HG02623 (cell line): ENCODE measurements around the gene ANKFN1.

Experiments
- ATAC-seq: cut with Tn5 transposase; IDR thresholded peaks from one replicate; pipeline ENCODE4 v1.9.1; 2021; ENCODE audit warnings: moderate library complexity; ENCODE audit not compliant: unreplicated experiment

ANKFN1 gene

DNA sequence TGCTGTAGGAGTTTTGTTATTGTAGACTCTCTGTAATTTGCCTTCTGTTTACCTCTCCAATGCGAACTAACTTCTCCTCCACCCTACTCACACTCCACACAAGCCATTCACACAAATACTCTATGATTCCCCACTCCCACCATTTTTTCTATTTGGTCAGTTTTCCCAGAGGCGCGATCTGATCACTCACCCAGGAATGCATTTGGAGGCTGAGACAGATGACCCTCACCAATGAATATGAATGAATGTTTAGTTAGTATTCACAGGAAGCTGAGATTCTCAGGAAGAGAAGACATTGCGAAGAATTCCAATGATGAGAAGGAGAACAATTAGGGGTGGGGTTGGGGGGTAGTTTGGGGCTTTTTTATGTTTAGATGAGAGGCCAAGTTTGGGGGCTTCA is 10.5 kb upstream of the ANKFN1 start:
- no peak for ATAC-seq

DNA sequence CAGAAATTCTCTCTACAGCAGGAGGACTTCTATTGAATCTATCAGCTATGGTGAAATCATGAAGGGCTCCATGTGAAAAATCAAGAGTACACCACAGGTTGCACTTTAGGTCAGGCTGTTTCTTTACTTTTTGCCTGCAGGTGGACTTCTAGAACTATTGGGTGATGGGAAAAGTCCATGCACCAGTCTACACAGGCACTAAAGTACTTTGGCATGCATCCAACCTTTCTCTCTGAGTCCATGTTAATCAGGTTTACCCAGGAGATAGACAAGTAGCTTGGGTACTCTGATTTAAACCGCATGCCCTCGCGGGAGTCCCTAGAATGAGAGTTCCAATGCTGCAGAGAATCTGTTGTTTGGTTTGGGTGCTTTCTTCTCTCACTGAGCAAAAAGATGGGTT is 9.1 kb upstream of the ANKFN1 start:
- ATAC-seq, result no peak

- ATAC-seq, result no peak
These were observed 6.7 kb upstream of the ANKFN1 start for GRCh38 chr17:56146534-56146933.

DNA sequence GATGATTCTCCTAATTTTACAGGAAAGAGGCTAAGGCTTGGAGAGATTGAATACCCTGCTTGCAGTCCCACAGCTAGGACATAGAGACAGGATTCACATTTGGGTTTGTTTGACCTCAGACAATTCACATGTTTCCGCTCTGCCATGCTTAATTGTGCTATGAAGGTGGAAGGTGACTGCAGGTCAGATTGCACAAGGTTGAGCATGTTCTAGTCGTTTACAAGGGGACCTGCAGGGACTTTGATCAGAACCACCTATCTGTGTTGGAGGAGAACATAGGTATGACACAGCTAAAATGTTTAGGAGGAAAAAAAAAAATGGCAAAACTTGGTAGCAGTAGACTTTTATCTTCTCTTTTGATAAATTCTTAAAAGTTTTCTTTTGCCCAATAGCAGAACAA is 4.9 kb upstream of the ANKFN1 start:
- ATAC-seq, result no peak

- ATAC-seq, result no peak
These were observed 3.8 kb upstream of the ANKFN1 start for GRCh38 chr17:56149266-56150036.

GRCh38 chr17:56150649-56151048 is 2.6 kb upstream of the ANKFN1 start:
- no peak for ATAC-seq

- no peak for ATAC-seq
These were observed 4.6 kb downstream of the ANKFN1 start for GRCh38 chr17:56157845-56158244.

- no peak for ATAC-seq
These were observed 5.1 kb downstream of the ANKFN1 start for GRCh38 chr17:56158344-56158743.

DNA sequence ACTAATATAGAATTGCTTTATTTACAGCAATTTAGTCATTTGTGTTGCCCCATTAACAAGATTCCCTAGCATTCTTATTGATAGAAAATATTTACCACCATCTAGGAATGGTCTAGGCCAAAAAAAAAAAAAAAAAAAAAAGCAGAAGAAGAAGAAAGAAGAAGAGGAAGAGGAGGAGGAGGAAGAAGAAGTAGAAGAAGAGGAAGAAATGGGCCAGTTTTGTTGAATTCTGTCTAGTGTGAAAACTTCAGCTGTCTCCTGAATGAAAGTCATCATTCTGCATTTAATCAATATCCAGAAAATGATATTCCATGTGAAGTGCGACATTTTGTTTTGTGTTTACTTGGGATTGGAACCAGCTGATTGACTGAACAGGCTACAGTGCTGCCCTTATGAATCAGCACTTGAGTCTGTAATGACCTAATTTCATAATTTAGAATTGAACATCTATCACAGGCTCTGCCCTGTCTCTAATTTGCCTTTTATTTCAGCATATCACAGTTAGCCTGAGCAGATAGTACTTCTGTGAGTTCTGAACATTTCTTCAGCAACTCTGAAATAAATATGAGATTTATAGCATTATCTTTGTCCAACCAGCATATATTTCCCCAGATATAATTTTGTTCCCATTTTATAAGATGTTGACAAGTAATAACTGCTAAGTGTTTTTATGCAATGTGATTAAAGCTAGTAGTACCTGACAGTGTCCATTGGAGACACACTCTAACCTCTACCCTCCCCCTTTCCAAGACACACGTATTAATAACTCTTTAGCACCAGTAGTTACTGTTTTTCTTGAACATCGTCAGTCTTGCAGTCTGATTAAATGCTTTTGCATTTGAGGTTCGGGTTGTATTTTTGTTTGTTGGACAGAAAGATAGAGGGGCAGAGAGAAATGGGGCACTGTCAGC is 5.9 kb downstream of the ANKFN1 start:
- ATAC-seq, result no peak

- ATAC-seq, result no peak
These were observed 6.6 kb downstream of the ANKFN1 start for GRCh38 chr17:56159826-56160380.

- no peak for ATAC-seq
These were observed 7.1 kb downstream of the ANKFN1 start for GRCh38 chr17:56160422-56160821.

DNA sequence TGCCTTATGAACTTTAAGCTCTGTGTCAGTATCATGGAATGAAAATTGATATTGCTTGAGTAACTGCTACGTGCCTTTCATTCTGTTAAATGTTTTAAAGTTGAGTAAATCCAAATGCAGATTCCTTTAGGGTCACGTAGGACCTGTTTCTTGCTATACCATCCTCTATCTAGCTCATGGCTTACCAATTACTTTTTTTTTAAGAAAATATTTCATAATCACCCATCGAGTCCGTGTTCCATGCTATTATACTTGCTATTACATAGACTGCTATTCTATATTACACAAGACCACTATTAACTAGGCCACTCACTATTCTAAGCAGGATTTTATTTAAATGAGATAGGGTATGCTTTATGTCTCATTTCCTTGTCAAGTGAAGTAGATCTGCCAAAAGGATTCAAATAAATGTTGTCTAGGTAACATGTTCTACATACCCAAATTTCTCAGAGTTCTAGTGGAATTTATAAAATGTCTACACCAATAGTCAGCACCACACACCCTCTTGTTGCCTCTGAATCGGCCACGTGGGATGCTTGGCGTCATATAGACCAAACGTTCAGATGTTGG is 11.9 kb downstream of the ANKFN1 start:
- no peak for ATAC-seq

DNA sequence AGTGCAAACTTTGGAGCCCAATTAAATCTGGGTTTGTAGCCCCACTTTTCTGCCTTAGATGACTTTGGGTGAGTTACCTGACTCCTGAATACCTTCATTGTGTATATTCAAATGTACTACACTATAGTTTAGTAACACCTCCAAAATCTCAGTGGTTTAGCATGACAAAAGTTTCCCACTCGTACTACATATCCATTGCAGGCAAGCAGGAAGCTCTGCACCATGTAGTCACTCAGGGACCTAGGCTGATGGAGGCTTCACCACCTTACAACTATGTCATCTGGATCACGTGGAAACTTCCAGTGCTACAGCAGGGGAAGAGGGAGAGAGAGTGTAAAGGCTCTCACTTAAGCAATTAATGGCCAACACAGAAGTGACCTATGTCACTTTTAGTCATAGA is 14.2 kb downstream of the ANKFN1 start:
- no peak for ATAC-seq

- no peak for ATAC-seq
These were observed 16.3 kb downstream of the ANKFN1 start for GRCh38 chr17:56169621-56170020.

DNA sequence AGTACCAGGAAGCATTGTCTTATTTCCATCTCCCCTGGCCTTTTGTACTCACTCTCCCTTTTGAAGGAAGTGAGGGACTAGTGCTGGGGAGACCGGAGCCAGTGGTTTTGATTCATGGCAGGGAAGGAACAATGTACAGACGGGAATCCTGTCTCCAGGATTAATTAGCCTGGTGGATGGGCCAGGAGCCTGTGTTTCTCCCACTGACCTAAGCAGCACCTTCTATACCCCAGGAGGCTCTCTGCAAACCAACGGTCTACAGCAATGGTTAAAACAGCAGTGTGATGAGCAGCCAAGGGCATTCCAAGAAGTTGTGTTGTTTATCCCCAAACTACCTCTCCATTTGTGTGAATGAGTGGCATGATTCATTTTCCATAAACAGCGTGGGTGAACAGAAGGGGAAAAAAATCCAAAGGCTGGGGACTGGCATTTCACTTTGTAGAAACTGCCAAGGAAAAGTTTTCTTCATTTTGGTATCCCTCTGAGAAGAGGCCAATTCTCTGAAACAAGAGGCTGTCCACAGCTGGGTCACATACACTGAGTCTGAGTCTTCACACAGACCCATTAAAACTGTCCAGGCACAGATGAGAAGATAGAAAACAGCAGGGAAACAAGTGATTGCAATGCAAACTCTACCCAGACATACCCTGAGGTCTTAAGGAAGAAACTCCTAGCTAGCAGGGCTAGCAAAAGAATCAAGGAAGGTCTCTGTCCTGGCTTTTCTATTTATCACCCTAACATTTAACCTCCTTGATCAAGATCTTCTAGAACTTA is 18.1 kb downstream of the ANKFN1 start:
- ATAC-seq, result no peak

GRCh38 chr17:56172517-56172982 is 19.3 kb downstream of the ANKFN1 start:
- ATAC-seq, result no peak

- ATAC-seq, result no peak
These were observed 19.8 kb downstream of the ANKFN1 start for GRCh38 chr17:56173026-56173425.

DNA sequence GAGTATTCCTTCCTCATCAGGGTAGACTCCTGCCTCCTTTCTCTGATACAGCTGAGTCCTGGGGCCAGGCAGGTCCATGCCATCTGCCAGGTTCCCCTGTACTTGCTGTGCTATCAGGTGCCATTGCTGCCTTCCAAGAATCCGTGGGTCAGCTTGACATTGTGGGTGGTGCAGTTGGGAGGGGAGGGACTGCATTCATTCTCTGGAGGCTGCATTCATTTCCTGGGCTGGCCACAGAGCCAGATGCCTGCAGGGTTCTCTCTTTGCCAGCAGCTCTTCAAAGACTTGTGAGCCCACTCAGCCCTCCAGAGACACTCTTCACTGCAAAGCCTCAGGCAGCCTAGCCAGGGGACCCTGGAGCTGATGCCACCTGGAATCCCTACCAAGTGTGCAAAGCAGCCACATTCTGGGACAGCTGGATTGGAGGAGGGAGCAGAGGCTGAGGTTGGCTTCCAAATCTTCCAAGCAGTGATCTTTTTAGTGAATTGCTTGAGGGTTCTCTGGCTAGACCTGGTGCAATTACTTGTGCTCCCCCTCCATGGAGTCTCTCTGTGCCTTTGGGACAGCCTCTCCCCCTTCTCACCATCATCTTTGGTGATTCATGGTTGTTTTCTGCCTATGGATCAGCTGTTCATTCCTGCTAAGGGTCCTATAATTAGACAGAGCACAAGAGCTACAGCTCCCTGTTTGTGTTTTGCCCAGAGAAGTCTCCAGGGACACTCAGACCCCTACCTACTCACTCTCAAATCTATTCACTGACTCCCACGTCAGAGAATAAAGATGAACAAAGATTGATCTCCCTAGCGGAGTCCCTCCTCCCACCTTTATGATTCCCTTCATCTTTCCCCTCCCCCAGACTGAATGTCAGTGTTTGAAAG is 20.9 kb downstream of the ANKFN1 start:
- ATAC-seq, result no peak

DNA sequence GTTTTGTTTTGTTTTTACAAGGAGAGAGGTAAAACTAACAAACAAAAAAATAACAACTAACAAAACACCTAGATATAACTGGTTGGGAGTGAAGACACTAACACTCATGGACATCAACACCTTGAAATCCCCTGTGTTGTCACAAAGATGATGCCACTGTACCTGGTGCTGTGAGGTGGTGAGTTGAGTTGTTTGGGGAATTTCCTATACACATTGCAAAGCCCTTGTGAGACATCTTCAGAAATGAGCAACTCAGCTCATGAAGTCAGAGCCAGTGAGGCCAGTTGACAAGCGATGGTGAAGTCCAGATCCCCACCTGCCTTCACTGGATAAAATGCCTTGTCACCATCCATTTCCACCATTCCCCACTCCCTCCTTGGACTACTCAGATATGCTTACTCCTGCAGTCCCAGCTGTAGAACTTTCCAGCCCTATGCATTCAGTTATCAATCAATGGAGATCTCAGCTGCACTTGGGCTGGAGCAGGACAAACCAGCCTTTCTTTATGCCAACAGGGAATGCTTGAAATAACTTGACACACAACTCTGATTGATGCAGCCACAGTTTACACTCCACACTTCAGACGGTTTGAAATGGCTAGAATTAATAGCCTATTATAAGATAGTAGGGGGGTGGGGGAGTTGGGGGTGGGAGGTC is 22.2 kb downstream of the ANKFN1 start:
- ATAC-seq, result no peak
